Skin of body (tissue), 2 donors: Measurements from ENCODE around the gene HEMK1. TPM values are rescaled to one million over a fixed set of nuclear protein-coding genes. Genes with fewer than 3 reads are reported as not detected.
A peak's percentile ranks its signal among the peaks of the same experiment; 100 is the strongest.

ENCODE experiments used
- DNase-seq: peaks from one replicate; lab custom pipeline; 2025; lab: John Stamatoyannopoulos, UW
- total RNA-seq: library from RNA; depleted of rRNA; stranded (reverse); fragments of >200 nt; gene quantifications from one replicate; pipeline ENCODE4 v1.2.3, GENCODE V29; 2014

HEMK1 gene
- total RNA-seq, 1 donor from 2014 or later, result 5.4 TPM

GRCh38 chr3:50612970-50613846 is 43.9 kb downstream of the HEMK1 start:
- DNase-seq, result no peak

DNA sequence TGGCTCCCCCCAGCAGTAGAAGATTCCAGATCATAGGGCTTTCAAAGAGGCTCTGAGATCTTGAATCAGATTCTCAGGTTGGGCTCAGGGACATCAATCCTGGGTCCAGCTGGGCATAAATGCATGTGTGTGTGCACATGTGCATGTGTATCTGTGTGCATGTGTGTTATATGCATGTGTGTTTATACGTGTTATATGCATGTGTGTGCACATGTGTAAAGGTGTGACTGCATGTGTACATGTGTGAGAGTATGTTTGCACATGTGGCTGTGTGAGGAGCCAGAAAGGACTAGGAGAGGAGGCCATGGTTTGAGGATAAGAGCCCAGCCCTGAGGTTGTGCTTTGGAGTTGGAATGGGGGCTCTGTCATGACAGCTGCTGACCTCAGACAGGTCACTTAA is 45.9 kb downstream of the HEMK1 start:
- peak; percentile 14 for DNase-seq

DNA sequence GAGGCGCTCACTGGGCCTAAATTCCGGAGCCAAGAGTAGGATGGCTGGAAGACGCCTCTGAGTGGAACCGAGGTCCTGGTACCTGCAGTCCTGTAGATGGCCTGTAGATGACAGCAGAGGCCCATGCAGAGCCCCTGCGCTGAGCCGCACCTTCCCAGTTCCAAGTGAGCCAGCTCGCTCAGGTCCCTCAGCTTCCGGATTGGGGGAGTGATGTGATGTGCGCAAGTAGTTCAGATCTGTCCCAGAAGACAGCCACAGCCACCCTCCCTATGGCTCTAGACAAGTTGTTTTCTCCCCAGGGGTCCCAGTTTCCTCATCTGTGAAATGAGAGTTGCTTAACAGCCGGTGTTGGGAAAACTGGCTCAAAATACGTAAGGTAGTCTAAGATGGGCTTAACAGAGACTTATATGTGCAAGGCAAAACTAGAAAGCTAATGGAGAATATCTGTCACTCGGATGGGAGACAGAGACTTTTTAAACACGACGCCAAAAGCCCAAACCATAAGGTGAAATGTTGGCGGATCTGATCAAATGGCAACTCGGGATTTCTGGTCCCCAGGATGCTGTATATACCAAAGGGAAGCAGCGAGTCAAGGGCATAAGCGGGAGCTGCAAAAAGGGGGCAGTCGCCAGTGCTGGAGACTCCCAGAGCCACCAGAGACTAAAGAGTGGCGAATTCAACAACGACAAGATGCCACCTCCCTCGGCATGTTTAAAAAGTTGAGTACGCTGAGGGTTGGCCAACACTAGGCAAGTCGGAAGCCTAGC is 46.9 kb downstream of the HEMK1 start:
- peak; percentile 82 for DNase-seq

DNA sequence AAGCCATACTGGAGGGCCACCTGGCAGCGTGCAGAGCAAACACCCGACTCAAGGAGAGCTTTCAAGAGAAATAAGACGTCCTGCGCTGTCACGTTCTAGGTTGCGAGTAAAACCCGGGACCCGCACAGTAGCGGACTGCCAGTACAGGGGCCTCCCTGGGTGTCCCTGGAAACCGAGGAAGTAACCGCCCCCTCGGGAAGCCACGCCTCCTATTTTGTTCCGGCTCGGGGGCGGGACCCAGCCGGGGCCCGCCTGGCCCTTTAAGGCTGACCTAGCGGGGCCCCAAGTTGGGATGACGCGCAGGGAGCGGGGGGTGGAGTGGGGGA is 47.4 kb downstream of the HEMK1 start:
- DNase-seq, result peak; percentile 84

- DNase-seq, result peak; percentile 6
These were observed 47.9 kb downstream of the HEMK1 start, which contains the start of gene MAPKAPK3 for GRCh38 chr3:50617096-50617791. MAPKAPK3 (plus strand) TSS chr3:50617151; CDS start chr3:50617566, 415 bp downstream.

GRCh38 chr3:50617911-50618481 is 48.7 kb downstream of the HEMK1 start:
- DNase-seq, result no peak

DNA sequence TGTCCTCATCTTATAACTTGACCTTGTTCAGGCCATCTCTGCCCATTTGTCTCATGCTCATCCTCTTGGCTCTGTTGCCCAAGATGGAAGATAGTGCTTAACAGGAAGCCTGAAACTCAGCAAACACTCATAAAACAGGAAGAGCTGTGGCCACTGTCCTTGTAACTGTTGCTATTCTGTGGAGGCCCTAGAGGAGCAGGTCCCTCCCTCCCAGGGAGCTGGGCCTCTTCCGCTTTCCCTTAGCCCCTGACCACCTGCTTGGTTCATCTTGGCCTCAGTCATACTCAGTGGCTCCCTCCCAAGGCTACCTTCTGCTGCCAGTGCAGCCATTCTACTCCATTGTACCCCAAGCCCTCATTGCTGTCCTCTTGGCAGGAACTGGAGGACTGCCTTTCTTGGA is 51.1 kb downstream of the HEMK1 start:
- no peak for DNase-seq

- no peak for DNase-seq
These were observed 51.5 kb downstream of the HEMK1 start for GRCh38 chr3:50620820-50621219.

DNA sequence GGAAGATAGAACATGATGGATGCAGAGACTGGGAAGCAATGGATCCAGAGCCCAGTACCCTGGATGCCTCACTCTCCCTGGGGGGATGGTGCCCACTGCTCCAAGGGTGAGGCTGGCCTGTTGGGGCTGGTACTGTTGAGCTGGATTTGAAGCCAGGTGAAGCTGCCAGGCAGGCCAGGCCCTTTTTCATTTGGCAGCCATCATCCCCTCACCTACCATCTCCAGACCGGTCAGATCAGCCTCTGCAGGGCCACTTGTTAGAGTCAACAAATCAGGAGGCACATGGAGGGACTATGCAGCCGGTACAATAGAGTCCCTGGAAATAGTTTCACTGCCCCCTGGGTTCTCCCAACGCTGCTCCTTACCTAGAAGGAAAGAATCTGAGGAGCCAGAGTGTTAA is 53.6 kb downstream of the HEMK1 start:
- no peak for DNase-seq

GRCh38 chr3:50623840-50624474 is 54.6 kb downstream of the HEMK1 start:
- DNase-seq, result no peak

GRCh38 chr3:50624634-50625033 is 55.3 kb downstream of the HEMK1 start:
- DNase-seq, result no peak

- no peak for DNase-seq
These were observed 56.2 kb downstream of the HEMK1 start for GRCh38 chr3:50625231-50626182.

GRCh38 chr3:50626401-50626800 is 57.1 kb downstream of the HEMK1 start:
- DNase-seq, result no peak

DNA sequence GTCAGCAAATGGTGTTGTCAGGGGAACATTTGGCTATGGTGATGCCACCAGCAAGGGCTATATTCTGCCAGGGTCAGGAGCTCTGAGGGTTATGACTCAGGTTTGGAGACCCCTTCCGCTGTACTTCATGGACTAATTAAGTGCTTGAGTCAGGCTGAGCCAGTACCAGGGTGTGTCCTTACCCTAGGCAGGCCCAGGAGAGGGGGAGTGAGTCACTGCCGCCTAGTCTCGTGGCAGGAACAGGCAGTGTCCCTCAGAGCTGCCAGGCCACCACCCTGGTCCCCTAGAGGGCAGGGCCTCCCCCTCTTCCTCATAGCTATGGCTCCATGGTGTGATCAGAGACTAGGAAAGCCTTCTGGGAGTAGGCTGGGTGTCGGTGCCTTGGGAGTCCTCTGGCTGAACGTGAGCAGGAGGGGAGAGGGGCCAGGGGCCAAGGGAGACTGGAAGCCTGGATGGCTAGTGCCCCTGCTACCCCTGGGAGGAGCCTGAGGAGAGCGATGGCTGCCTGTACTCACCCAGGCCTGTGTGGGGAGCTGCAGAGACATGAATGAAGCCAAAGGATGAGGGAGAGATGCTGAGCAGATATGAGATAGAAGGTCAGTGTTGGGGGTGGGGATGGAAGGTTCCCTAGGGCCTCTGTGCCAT is 58.2 kb downstream of the HEMK1 start:
- no peak for DNase-seq

DNA sequence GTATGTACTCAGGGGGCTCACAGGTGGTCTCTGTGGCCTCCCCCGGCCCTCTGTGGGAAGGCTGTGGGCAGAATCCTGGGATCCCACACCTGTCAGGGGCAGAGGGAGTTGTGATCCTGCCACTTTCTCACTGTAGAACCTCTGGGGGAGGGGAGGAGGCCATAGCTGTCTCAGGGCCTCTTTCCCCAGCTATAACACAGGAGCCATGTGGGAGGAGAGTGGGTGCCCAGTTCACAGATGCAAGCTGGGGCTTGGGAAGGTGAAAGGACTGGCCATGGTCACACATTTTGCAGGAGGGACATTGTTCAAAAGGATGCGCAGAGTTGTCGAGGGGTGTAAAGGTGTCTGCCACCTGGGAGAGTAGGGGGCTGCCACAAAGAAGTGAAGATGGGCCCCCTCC is 59.3 kb downstream of the HEMK1 start:
- DNase-seq, result no peak

DNA sequence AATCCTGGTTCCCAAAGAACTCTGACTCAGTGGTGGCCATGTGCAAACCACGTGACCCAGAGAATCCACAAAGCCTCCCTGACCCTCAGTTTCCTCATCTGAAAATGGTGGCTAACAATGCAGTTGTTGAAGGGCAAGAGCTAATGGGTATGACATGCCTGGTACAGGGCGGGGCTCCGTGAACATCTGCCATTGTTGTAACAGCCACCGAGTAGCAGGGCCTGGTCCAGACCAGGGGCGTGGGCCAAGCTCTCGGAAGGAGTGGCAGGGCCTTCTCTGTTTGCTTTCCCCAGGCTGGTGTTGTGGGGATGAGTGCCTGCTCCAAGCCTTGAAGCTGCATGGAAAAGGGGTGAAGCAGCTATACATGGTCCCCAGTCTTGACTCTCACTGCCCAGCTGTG is 61.1 kb downstream of the HEMK1 start:
- no peak for DNase-seq

GRCh38 chr3:50630877-50631276 is 61.6 kb downstream of the HEMK1 start:
- DNase-seq, result peak; percentile 22

DNA sequence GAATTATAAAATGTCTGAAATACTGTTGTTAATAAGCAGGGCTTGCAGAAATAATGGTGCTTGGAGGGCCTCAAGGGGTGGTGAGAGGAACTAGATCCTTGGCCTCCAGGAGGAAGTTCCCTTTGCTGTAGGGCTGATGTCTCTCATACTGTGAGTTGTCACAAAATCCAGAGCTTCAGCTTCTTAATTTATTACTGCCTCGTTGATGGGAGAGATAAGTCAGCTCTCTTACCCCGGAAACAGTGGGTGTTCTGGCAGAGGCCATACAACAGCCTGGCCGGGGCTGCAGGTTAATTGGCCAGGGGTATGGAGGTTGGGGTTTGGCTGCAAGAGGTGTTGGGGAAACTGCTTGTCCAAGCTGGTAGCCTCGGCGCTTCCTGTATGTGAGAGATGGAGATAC is 63.1 kb downstream of the HEMK1 start:
- no peak for DNase-seq

DNA sequence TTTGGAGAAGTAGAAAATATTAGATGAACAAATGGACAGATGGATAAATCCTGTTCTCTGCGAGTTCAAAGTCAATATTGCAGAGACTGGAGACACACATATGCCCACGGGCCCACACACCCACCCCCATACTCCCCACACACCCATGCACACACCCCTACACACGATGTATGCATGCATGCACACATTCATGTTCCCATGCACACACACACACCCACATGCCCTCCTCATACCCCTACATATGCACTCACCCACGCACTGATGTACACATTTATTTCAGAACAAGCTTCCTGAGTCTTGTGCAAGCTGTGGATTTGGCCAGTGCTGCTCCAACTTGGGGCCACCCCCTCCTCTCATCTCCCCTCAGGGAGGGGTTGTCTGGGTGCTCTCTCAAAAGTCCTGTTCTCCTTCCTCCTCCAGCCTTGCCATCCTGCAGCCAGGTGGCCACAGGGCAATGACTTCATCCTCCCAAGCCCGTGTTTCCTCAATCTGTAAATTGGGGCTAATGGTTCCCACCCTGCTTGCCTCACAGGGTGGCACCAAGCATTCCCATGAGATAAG is 64.0 kb downstream of the HEMK1 start:
- DNase-seq, result no peak
